Transverse colon (tissue), 3 donors: ENCODE measurements around the gene CUZD1.

Experiments used
- CTCF ChIP-seq, 5 experiments: fragments of 200-600 bp in 3 of 5; fragments of 450-650 bp in 2 of 5; sonication (generic) in 3 of 5; IDR thresholded peaks; 1 replicate in 2 of 5; 2 replicates in 3 of 5; pipeline ENCODE4 v1.5.1; 2016 to 2017; ENCODE audit warnings: antibody characterized with exemption in 5 of 5, inconsistent platforms in 3 of 5, mild to moderate bottlenecking in 2 of 5, moderate library complexity in 1 of 5
- POLR2A ChIP-seq: fragments of 450-650 bp; IDR thresholded peaks from one replicate; pipeline ENCODE4 v1.6.1; 2016; ENCODE audit warnings: antibody characterized with exemption, mild to moderate bottlenecking, moderate library complexity

- TF ChIP-seq CTCF (IDR thresholded peaks at IDR 0.05) (no peak), POLR2A (no peak)
These were observed 5.3 kb upstream of the CUZD1 start for GRCh38 chr10:122850705-122851640.
